Erythroblast (primary cell): ENCODE results near the gene SERAC1.

ENCODE experiments used
- GATA1 ChIP-seq: IDR thresholded peaks from 2 replicates; pipeline ENCODE4 v1.6.1; 2011; ENCODE audit warnings: low read depth, mild to moderate bottlenecking, control low read depth, low read length, moderate library complexity
- POLR2A ChIP-seq: IDR thresholded peaks from 2 replicates; pipeline ENCODE4 v1.6.1; 2011; ENCODE audit warnings: mild to moderate bottlenecking, low read length

- TF ChIP-seq POLR2A (no peak), GATA1 (no peak)
These were observed 49.2 kb downstream of the SERAC1 start for GRCh38 chr6:158118886-158119285.
